Stomach (tissue), 4 donors: ENCODE data around the gene DYDC2.

Source experiments
- CTCF ChIP-seq, 7 experiments: fragments of 450-650 bp in 4 of 7; fragments of 200-600 bp in 3 of 7; sonication (generic) in 3 of 7; IDR thresholded peaks; one replicate each; pipeline ENCODE4 v1.5.1; 2016 to 2019; ENCODE audit warnings: antibody characterized with exemption in 7 of 7, control low read depth in 2 of 7, mild to moderate bottlenecking in 1 of 7
- POLR2AphosphoS5 ChIP-seq, 3 donors: sonication (generic); formaldehyde crosslinking; IDR thresholded peaks; one replicate each; pipeline ENCODE4 v1.6.1; 2016; ENCODE audit warnings: antibody characterized with exemption in 3 of 3

- TF ChIP-seq POLR2AphosphoS5 (IDR thresholded peaks at IDR 0.05) (no peak), CTCF (IDR thresholded peaks at IDR 0.05) (no peak)
Measured at GRCh38 chr10:80344276-80344675, 12.3 kb upstream of the DYDC2 start.
